DND-41 (cell line): ENCODE measurements around the gene PDIA5.
"Not testable (repeated sequence)": the region's sequence is repeated elsewhere in the genome, so short reads cannot be mapped to it uniquely, and the experiment has no call there.

ENCODE experiments used
- ATAC-seq: fragments of 200-7000 bp; cut with Tn5 transposase; 3 replicates; pipeline ENCODE4 v1.9.1; 2021; ENCODE audit warnings: low read depth; ENCODE audit not compliant: insufficient read depth
- DNase-seq: peaks from one replicate; pipeline ENCODE4 v3.0.0-alpha.2; 2020
- H2AFZ ChIP-seq: 2 replicates; pipeline ENCODE4 v1.6.0; 2012; ENCODE audit warnings: low read depth, low read length
- H3K27ac ChIP-seq: 2 replicates; pipeline ENCODE4 v1.5.1; 2012; ENCODE audit warnings: low read length, inconsistent platforms
- H3K27me3 ChIP-seq: fragments of 200-600 bp; sonication (generic); 2 replicates; pipeline ENCODE4 v1.6.0; 2012; ENCODE audit warnings: low read length, mild to moderate bottlenecking, inconsistent platforms; ENCODE audit not compliant: insufficient read depth, poor library complexity
- H3K36me3 ChIP-seq: 2 replicates; pipeline ENCODE4 v1.5.1; 2012; ENCODE audit warnings: low read length, inconsistent platforms; ENCODE audit not compliant: insufficient read depth
- H3K4me1 ChIP-seq: 2 replicates; pipeline ENCODE4 v1.5.1; 2012; ENCODE audit warnings: mild to moderate bottlenecking, low read length; ENCODE audit not compliant: insufficient read depth
- H3K4me2 ChIP-seq: 2 replicates; pipeline ENCODE4 v1.6.0; 2012; ENCODE audit warnings: mild to moderate bottlenecking, moderate library complexity, low read length, inconsistent platforms; ENCODE audit not compliant: insufficient read depth
- H3K4me3 ChIP-seq, 2 experiments: fragments of 200-600 bp in 1 of 2; shearing (Covaris generic) in 1 of 2; 2 replicates each; pipeline ENCODE4 v1.5.1; 2012 to 2016; ENCODE audit warnings: inconsistent platforms in 2 of 2, low read length in 2 of 2, mild to moderate bottlenecking in 2 of 2, low read depth in 1 of 2, moderate library complexity in 1 of 2
- H3K79me2 ChIP-seq: 2 replicates; pipeline ENCODE4 v1.6.0; 2012; ENCODE audit warnings: low read length, inconsistent platforms; ENCODE audit not compliant: insufficient read depth
- H3K9ac ChIP-seq: 2 replicates; pipeline ENCODE4 v1.6.0; 2012; ENCODE audit warnings: low read depth, mild to moderate bottlenecking, inconsistent platforms, low read length, moderate library complexity
- H3K9me3 ChIP-seq: 2 replicates; pipeline ENCODE4 v1.5.1; 2012; ENCODE audit warnings: low read length, moderate library complexity, mild to moderate bottlenecking, inconsistent platforms; ENCODE audit not compliant: insufficient read depth, severe bottlenecking
- H4K20me1 ChIP-seq: 2 replicates; pipeline ENCODE4 v1.6.0; 2012; ENCODE audit warnings: low read length; ENCODE audit not compliant: insufficient read depth
- EZH2 ChIP-seq: IDR thresholded peaks from 3 replicates; pipeline ENCODE4 v1.6.1; 2012; ENCODE audit warnings: borderline replicate concordance, low read depth, mild to moderate bottlenecking, moderate library complexity, low read length, inconsistent platforms; ENCODE audit not compliant: severe bottlenecking
- TF ChIP-seq, protein P1 (sequence below): IDR thresholded peaks from 2 replicates; pipeline ENCODE4 v1.5.1; 2012; ENCODE audit warnings: borderline replicate concordance, low read length, moderate library complexity, mild to moderate bottlenecking; ENCODE audit not compliant: poor library complexity, severe bottlenecking; ENCODE audit errors: extremely low read depth

The PDIA5 gene

DNA sequence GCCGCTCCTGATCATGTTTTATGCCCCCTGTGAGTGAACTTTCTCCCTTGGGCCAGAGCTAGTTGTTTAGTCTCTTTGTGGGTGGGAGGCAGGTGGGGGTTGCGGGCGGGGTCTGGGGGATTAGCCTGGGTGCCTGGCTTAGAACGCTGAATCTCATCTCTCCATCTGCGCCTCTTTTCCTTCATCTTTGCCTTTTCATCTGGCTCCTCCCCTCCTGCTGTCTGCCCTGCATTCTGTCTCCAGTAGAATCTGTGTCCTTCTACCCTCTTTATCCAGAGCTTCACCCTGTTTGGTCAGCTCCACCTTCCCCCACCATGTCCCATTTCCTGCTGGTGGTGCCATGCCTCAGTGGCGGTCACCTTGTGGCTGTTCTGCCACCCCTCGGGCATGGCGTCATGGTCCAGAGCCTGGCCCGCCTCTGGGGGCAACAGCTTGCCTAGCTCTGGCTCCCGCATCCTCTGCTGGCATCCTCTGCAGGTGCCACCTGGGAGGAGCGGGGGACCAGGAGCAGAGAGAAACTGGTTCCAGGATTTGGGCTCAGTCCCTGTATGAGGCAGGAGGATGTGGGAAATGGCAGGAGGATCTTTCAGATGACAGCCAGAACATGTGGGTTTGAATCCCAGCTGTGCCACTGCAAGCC lies 44.3 kb downstream of the PDIA5 start:
- no peak for ATAC-seq
- Histone ChIP-seq H4K20me1 (no peaks in the 10 kb centered on the region; the same call in 1 of the 2 replicates), H3K9ac (no peak overlapping the region), H3K4me3 (no peak overlapping the region), H3K4me2 (no peak overlapping the region), H3K9me3 (no peaks in the 10 kb centered on the region), H3K27ac (no peak overlapping the region), H3K4me1 (no peaks in the 10 kb centered on the region), H3K36me3 (peaks cover 27% of the 10 kb centered on the region), H3K27me3 (no peaks in the 10 kb centered on the region), H2AFZ (no peak overlapping the region), H3K79me2 (no peaks in the 10 kb centered on the region)
- TF ChIP-seq, protein P1, sequence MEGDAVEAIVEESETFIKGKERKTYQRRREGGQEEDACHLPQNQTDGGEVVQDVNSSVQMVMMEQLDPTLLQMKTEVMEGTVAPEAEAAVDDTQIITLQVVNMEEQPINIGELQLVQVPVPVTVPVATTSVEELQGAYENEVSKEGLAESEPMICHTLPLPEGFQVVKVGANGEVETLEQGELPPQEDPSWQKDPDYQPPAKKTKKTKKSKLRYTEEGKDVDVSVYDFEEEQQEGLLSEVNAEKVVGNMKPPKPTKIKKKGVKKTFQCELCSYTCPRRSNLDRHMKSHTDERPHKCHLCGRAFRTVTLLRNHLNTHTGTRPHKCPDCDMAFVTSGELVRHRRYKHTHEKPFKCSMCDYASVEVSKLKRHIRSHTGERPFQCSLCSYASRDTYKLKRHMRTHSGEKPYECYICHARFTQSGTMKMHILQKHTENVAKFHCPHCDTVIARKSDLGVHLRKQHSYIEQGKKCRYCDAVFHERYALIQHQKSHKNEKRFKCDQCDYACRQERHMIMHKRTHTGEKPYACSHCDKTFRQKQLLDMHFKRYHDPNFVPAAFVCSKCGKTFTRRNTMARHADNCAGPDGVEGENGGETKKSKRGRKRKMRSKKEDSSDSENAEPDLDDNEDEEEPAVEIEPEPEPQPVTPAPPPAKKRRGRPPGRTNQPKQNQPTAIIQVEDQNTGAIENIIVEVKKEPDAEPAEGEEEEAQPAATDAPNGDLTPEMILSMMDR: no peak
- no peak for TF ChIP-seq EZH2
- DNase-seq: no peak

DNA sequence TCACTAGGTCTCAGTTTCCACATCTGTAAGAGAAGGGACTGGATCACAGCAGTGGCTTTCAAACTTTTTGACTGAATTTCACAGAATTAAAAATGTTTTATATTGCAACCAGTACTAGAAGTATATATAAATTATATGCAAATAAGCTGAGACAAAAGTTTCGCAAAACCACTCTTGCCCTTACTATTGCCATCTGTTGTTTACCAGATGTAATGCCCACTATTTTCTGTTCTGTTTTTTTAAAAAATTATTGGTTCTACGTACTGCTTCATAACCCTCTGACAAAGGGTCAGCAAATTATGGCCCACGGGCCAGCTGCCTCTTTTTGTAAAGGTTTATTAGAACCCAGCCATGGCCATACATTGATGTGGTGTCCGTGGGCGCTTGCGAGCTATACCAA lies 44.8 kb downstream of the PDIA5 start:
- no peak for ATAC-seq
- no peak overlapping the region for H3K4me2 ChIP-seq
- peaks cover 33% of the 10 kb centered on the region for H3K36me3 ChIP-seq
- H3K4me1 ChIP-seq: no peaks in the 10 kb centered on the region
- TF ChIP-seq EZH2: no peak
- TF ChIP-seq, protein P1: no peak
- DNase-seq: no peak
- no peak overlapping the region for H2AFZ ChIP-seq
- H4K20me1 ChIP-seq: no peaks in the 10 kb centered on the region; the same call in 1 of the 2 replicates
- H3K79me2 ChIP-seq: no peaks in the 10 kb centered on the region
- no peak overlapping the region for H3K4me3 ChIP-seq
- no peaks in the 10 kb centered on the region for H3K27me3 ChIP-seq
- H3K27ac ChIP-seq: no peak overlapping the region
- H3K9me3 ChIP-seq: no peaks in the 10 kb centered on the region
- H3K9ac ChIP-seq: no peak overlapping the region

DNA sequence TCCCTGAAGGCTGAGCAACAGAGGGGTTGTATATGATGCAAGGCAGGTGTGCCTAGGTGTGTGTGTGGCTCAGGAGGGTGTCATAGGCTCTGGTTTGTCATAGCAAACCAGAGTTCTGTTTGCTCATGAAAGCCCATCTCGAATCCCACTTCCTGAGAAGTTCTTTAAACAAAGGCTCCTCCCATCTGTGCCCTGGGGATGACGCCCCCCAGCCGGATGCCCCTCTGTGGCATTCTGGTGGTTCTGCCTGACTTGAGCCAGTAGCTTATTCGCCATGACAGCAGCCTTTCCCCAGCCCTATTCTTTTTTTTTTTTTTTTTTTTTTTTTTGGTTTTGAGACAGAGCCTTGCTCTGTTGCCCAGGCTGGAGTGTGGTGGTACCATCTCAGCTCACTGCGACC lies 45.4 kb downstream of the PDIA5 start:
- Histone ChIP-seq H3K4me3 (no peak overlapping the region), H3K4me2 (no peak overlapping the region), H3K36me3 (peaks cover 34% of the 10 kb centered on the region), H3K27ac (no peak overlapping the region), H3K27me3 (no peaks in the 10 kb centered on the region), H3K9ac (no peak overlapping the region), H4K20me1 (no peaks in the 10 kb centered on the region; the same call in 1 of the 2 replicates), H3K4me1 (no peaks in the 10 kb centered on the region), H3K9me3 (no peaks in the 10 kb centered on the region), H2AFZ (no peak overlapping the region), H3K79me2 (no peaks in the 10 kb centered on the region)
- ATAC-seq: no peak; the same call in 2 of the 3 replicates
- peak; percentile 10 for DNase-seq
- TF ChIP-seq, protein P1: no peak
- TF ChIP-seq EZH2: no peak

DNA sequence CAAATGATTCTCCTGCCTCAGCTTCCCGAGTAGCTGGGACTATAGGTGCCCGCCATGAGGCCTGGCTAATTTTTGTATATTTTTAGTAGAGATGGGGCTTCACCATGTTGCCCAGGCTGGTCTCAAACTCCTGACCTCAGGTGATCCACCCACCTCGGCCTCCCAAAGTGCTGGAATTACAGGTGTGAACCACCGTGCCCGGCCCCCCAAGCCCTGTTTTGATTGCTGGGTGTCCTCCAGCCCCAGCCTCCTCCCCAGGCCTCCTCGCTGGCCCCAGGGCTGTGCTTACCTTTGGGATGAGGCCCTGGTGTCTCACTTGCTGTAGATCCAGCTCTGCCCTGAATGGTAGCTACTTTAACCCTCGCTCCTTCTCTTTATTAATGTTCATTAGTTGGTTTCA lies 45.8 kb downstream of the PDIA5 start:
- not testable (repeated sequence) for H3K9me3 ChIP-seq, H3K27ac ChIP-seq, H3K79me2 ChIP-seq, H3K4me3 ChIP-seq, ATAC-seq, DNase-seq, H3K4me2 ChIP-seq, H3K27me3 ChIP-seq, H3K9ac ChIP-seq, H4K20me1 ChIP-seq, H2AFZ ChIP-seq, H3K4me1 ChIP-seq
- H3K36me3 ChIP-seq: peaks cover 32% of the 10 kb centered on the region
